Amygdala (tissue), 56 donors: ENCODE results near the gene TIMM17A.

ENCODE experiments used
- DNase-seq, 56 donors: peaks; one replicate each; lab custom pipeline; 2025; lab: John Stamatoyannopoulos, UW

The TIMM17A gene

DNA sequence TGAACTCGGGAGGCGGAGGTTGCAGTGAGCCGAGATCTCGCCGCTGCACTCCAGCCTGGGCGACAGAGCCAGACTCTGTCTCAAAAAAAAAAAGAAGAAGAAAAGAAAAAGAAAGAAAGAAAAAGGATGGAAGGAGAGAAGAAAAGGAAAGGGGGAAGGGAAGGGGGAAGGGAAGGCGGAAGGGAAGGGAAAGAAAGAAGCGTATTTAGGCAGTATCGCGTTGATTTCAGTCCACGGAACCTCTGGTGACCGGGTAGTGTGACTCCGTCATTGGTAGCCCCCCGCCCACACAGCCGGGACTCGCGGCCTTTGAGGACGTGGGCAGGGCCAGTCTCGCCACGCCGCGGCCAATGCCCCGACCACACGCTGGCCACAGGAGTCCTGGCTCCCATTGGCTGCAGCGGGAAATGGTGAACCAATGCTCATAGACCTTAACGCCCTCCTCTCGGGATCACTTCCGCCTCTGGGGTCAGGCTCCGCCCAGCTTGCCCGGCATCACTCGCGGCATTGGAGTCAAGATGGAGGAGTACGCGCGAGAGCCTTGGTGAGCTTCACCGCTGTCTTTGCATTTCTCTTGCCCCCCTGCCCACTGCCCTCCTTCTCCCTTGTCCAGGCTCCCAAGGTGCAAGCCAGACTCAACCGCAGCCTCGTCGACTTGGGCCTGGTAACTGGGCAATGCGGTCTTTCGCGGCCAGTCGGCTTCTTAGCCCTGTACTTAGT lies at the start of gene TIMM17A:
Gene TIMM17A, plus strand, starts transcription at position 495 of the 720 bp plus-strand sequence. Its CDS starts 24 bp downstream, at position 519.
- peak; percentile 67 to 99 (median 96) for DNase-seq

DNA sequence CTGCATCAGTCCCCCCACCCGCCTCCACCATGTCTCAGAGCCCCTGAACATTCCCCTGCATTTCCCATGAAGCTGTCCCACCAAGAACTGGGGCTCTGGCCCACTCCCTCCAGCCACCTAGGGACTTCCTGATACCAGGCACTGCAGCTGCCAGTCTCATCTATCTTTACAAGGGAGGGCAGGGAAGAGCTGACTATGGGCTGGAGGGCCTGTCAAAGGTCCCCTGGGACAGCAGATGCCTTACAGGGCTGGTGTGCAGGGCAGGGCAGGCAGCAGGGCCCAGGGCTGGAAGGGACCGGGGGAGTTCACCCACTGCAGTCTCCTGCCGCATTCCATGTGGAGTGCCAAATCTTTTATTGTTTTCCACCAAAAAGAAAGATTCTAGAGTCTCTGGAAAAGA lies 49.0 kb upstream of the TIMM17A start:
- no peak for DNase-seq

GRCh38 chr1:201907621-201908020 lies 47.7 kb upstream of the TIMM17A start:
- no peak for DNase-seq

DNA sequence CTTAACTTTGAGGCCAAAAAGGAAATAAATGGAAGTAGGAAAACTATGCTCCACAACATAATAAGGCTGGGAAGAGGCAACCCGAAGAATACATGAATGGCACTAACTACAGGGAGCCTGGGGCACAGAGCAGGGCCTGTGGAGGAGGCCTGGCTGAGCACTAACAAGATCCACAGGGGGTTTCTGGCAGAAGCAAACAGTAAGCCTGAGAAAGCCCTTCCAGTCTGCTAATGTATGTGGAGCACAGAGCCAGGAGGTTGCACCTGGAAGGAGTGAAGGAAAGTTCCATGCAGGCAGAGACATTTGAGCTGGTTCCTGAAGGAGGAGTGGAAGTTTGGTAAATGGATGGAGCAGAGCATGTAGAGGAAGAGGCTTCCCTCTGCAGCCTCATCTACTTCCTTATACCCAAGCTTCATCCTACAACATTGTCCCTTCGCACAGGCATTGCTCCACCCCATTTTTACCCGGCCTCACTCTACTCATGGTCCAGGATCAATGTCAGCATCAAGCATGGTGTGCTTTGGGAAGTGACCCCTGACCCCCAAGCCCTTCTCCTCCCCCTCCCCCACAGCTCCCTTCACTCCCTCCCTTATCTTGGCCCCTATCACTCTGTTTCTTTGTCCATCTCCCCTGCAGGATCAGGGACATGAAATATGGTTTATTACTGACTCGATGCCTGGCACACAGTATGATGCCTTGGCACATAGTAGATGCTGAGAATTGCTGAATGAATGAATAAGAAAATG lies 43.3 kb upstream of the TIMM17A start:
- DNase-seq: no peak

GRCh38 chr1:201912832-201913231 lies 42.5 kb upstream of the TIMM17A start:
- no peak for DNase-seq

- DNase-seq: no peak
Observed at GRCh38 chr1:201914456-201915235, 40.7 kb upstream of the TIMM17A start.

DNA sequence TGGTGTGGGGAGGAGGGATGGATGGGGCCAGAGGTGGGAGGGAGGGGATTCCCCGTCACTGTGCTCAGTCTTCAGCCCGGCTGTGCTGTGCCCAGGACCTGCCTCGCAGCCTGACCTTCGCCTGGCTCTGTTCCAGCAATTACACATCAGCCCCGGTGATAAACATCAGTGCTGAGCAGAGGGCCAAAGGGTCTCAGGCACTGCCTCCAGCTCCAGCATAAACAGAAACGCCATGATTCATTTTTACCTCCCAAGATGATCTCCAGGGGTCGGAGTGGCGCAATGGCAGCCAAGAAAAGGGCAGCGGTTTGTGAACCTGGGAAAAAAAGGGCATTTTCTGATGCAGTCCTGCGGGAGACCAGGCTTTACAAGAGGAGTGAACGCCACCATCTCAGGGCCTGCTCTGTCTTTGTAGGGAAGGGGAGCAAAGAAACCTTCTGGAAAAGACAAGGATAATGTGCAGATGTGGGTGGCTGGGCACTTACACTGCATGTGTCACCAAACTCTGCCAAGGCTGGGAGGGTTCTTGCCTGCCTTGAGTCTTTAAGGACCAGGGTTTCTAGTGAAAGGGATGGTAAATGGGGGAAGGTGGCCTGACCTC lies 38.6 kb upstream of the TIMM17A start:
- DNase-seq: peak in 1 of 56 donors; percentile 41

DNA sequence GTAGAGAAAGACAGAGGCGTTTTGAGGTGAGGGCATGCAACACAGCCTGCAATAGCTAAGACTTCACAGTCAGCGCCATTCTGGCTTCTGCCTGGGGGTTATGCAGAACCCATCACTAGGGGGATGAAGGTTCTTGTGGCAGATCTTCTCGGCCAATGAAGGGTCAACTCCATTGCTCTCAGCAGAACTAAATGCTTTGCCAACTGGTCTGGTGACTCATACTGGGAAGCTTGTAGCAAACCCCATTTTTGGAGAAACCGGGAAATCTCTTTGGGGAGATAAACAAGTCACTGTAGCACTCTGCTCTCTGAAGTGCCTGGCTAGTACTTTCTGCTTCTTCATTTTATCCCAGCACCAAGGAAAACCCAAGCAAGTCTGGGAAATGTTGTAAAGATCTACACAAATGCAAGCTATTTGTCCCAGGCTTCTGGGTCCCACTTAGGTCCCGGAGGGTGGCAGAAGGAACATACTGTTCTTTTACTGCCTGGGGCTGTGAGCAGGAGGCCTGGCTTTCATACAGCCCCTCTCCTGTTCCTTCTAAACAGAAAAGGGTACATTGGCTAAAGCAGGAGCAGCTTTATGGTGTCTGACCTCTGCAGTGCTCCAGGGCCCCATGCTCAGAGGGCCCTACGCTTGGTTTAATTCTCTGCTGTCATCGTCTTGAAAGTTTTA lies 37.8 kb upstream of the TIMM17A start:
- no peak for DNase-seq

DNA sequence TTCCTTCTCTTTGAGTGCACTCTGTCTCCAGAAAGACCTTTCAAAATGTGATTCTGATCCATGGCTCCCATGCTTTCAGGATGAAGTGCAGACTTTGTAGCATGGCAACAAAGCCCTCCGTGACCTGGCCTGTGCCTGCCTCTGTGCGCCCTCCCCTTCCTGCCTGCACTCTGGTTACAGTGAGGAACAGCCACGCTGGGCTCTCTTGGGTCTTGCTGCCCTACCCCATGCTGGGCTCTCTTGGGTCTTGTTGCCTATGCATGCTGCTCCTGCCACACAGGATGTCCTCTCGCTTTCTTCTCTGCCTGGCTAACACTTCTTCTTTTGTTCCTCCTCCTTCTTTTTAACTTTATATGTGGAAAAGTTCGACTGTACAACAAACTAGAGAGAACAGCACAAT lies 37.0 kb upstream of the TIMM17A start:
- DNase-seq: no peak

- no peak for DNase-seq
Observed at GRCh38 chr1:201921952-201922558, 33.2 kb upstream of the TIMM17A start.

- DNase-seq: no peak
Observed at GRCh38 chr1:201925301-201925567, 30.1 kb upstream of the TIMM17A start.

- no peak for DNase-seq
Observed at GRCh38 chr1:201925981-201926645, 29.2 kb upstream of the TIMM17A start.

DNA sequence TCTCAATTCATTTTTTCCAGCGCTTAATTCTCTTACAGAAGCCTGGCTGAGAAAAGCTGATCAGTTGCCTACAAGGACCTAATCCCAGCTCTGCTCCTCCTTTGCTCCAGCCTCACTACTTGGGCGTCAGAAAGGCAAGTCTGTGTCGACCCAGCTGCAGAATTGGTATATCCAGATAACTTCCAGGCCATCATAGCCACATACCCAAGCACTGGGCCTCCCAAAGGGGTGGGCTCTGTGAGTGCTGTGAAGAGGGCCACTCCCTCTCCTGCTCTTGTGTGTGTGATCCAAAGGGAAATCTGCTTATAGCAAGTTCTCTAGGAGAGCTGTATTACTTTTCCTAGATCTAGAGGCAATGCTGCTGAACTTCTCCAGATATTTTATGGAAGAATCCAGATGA lies 27.0 kb upstream of the TIMM17A start:
- DNase-seq: no peak

- DNase-seq: no peak
Observed at GRCh38 chr1:201930137-201930536, 25.2 kb upstream of the TIMM17A start.

DNA sequence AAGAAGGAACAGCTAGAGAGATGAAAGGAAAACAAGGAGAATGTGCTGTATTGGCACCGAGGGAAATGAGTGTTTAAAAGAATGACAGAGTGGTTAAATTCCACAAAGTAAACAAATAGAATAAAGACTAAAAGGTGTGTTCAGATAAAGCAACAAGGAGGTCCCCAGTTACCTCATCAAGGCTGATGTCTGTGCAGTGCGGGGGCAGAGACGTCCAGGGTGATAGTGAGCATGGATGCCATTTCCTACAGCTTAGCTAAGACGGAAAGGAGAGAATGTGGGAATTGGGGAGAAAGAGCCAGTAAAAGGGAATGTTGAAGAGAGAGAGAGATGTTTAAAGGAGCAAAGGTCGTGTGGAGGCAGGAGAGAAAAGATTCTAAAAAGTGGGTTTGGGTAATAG lies 24.5 kb upstream of the TIMM17A start:
- no peak for DNase-seq

DNA sequence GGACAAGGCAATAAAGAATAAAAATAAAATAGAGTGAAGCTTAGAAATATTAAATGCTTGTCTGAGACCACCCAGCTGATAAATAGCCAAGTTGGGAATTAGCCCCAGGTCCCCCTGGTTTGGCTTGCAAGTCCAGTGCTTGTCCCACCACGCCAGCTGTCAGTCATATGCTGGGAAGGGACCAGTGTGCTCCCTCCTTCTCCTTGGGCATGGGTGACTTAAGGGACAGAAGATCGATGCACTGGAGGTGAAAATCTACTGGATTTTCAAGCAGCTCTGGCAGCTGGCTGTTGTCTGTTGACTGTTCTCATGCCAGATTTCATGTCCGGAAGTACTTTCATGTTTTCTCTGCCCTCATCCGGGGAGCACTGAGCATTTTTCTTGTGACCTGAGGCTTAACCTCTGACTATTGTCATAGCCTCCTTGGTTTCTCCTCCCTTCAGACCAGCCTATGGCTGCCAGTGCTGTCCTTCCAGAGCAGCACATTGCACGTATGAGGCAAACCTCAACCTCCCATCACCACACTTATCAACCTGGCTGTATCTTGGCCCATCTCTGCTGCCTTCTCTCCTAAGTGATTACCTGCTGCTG lies 21.4 kb upstream of the TIMM17A start:
- no peak for DNase-seq

GRCh38 chr1:201937624-201938213 lies 17.6 kb upstream of the TIMM17A start:
- DNase-seq: no peak

- DNase-seq: no peak
Observed at GRCh38 chr1:201938440-201939035, 16.8 kb upstream of the TIMM17A start.
